ENCODE data around the gene TMUB1. TPM values are rescaled to one million over a fixed set of nuclear protein-coding genes. Genes with fewer than 3 reads are reported as not detected.

The TMUB1 gene
- total RNA-seq, 2 experiments from 2014 or later: 75.7 to 78.3 TPM

GRCh38 chr7:151038951-151039849 is 44.1 kb downstream of the TMUB1 start:
- Mint-ChIP-seq H3K27ac (peak overlapping the region; percentile 58), H3K4me3 (no peak overlapping the region), H3K27me3 (no peaks in the 10 kb centered on the region), H3K9me3 (no peaks in the 10 kb centered on the region), H3K36me3 (peaks cover 2% of the 10 kb centered on the region), H3K4me1 (peaks cover 4% of the 10 kb centered on the region)
- DNase-seq (no peak), ATAC-seq (ENCODE audit: low read depth) (peak; percentile 52)
- POLR2A ChIA-PET: interaction anchor here (1.0 to 3.1 kb wide), 2 partner anchors 11 to 12 kb away, joined by 3 to 11 read pairs; partner anchors contain the start of gene ABCB8

DNA sequence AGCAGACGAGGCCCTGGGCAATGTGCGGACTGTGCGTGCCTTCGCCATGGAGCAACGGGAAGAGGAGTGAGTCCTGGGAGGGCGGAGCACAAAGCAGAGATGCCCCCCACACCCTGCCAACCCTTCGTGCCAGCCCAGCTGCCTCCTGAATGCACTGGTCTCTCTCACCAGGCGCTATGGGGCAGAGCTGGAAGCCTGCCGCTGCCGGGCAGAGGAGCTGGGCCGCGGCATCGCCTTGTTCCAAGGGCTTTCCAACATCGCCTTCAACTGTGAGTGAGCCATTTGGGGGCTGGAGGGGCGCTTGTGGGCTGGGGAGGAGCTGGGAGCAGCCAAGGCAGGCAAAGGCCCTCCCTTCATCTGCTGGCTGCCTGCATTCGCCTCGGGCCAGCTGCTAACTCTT is 47.4 kb downstream of the TMUB1 start:
- POLR2A ChIA-PET: no interaction called here
- Mint-ChIP-seq H3K27me3 (no peaks in the 10 kb centered on the region), H3K27ac (no peak overlapping the region), H3K4me3 (no peak overlapping the region), H3K9me3 (no peaks in the 10 kb centered on the region), H3K4me1 (peaks cover 4% of the 10 kb centered on the region), H3K36me3 (peaks cover 2% of the 10 kb centered on the region)
- no peak for DNase-seq
- no peak for ATAC-seq (ENCODE audit: low read depth)

GRCh38 chr7:151035026-151035717 is 48.1 kb downstream of the TMUB1 start:
- Mint-ChIP-seq H3K9me3 (no peaks in the 10 kb centered on the region), H3K36me3 (peaks cover 2% of the 10 kb centered on the region), H3K4me1 (peaks cover 4% of the 10 kb centered on the region), H3K4me3 (no peak overlapping the region), H3K27ac (no peak overlapping the region), H3K27me3 (no peaks in the 10 kb centered on the region)
- POLR2A ChIA-PET: no interaction called here
- ATAC-seq (ENCODE audit: low read depth) (no peak), DNase-seq (no peak)

GRCh38 chr7:151034312-151035025 is 48.8 kb downstream of the TMUB1 start:
- H3K4me3 Mint-ChIP-seq: no peak overlapping the region
- H3K27me3 Mint-ChIP-seq: no peaks in the 10 kb centered on the region
- H3K36me3 Mint-ChIP-seq: peaks cover 2% of the 10 kb centered on the region
- H3K27ac Mint-ChIP-seq: no peak overlapping the region
- no peak for DNase-seq
- ATAC-seq (ENCODE audit: low read depth): no peak
- peaks cover 6% of the 10 kb centered on the region for H3K4me1 Mint-ChIP-seq
- POLR2A ChIA-PET: interaction anchor here (0.9 kb wide), 1 partner anchor 12 kb away, joined by 3 read pairs; no protein-coding TSS in a partner anchor
- no peaks in the 10 kb centered on the region for H3K9me3 Mint-ChIP-seq

DNA sequence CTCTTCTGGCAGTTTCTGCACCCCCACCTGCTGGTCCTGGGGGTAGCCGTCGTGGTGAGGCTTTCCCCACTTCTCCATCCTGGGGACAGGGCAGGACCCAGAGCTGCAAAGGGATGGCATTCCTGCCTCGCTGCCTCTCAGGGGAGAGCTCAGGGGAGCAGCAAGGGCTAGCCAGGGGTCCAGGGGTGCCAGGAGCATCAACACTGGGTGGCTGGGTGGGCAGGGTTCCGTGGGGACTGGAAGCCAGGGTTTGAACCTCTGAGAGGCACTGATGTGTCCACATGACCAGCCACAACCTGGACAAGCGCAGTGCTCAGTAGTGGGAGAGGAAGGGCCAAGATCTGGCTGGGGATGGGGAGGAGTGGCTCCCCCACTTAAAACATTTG is 49.4 kb downstream of the TMUB1 start:
- H3K27me3 Mint-ChIP-seq: no peaks in the 10 kb centered on the region
- no peak for ATAC-seq (ENCODE audit: low read depth)
- H3K4me1 Mint-ChIP-seq: peaks cover 5% of the 10 kb centered on the region
- no peak for DNase-seq
- H3K9me3 Mint-ChIP-seq: no peaks in the 10 kb centered on the region
- H3K36me3 Mint-ChIP-seq: no peaks in the 10 kb centered on the region
- H3K4me3 Mint-ChIP-seq: no peak overlapping the region
- POLR2A ChIA-PET: interaction anchor here (0.9 kb wide), 1 partner anchor 12 kb away, joined by 3 read pairs; no protein-coding TSS in a partner anchor
- no peak overlapping the region for H3K27ac Mint-ChIP-seq

GRCh38 chr7:151032936-151033863 is 50.1 kb downstream of the TMUB1 start:
- H3K4me3 Mint-ChIP-seq: no peak overlapping the region
- peaks cover 8% of the 10 kb centered on the region for H3K4me1 Mint-ChIP-seq
- no peak overlapping the region for H3K27ac Mint-ChIP-seq
- peaks cover 2% of the 10 kb centered on the region for H3K36me3 Mint-ChIP-seq
- no peaks in the 10 kb centered on the region for H3K27me3 Mint-ChIP-seq
- POLR2A ChIA-PET: interaction anchor here (0.9 kb wide), 1 partner anchor 13 kb away, joined by 3 read pairs; no protein-coding TSS in a partner anchor
- DNase-seq: no peak
- no peaks in the 10 kb centered on the region for H3K9me3 Mint-ChIP-seq
- ATAC-seq (ENCODE audit: low read depth): no peak

Other genes starting within 250 kb of the TMUB1 start
- gene AOC1, start 231.0 kb downstream of the TMUB1 start, total RNA-seq: not detected
- under 1 TPM; 0.50 to 0.54 TPM for gene KCNH2, start 105.2 kb downstream of the TMUB1 start, total RNA-seq
- 10 to 100 TPM; 12.5 to 15.8 TPM for gene NOS3, start 92.5 kb downstream of the TMUB1 start, total RNA-seq
- gene ATG9B, start 59.0 kb downstream of the TMUB1 start, total RNA-seq: 10 to 100 TPM; 11.1 to 11.6 TPM
- gene ABCB8, start 55.0 kb downstream of the TMUB1 start, total RNA-seq: 10 to 100 TPM; 48.1 to 48.3 TPM
- 1 to 10 TPM; 4.7 to 6.0 TPM for gene ASIC3, start 35.0 kb downstream of the TMUB1 start, total RNA-seq
- 10 to 100 TPM; 15.3 to 15.9 TPM for gene CDK5, start 25.6 kb downstream of the TMUB1 start, total RNA-seq
- gene SLC4A2, start 23.9 kb downstream of the TMUB1 start, total RNA-seq: 10 to 100 TPM; 86.8 to 89.9 TPM
- gene FASTK, start 2.7 kb downstream of the TMUB1 start, total RNA-seq: 100 to 1,000 TPM in 1 of 2 experiments, 10 to 100 TPM in 1; 96.5 to 100 TPM
- 10 to 100 TPM; 31.7 to 32.7 TPM for gene AGAP3, start 3.0 kb upstream of the TMUB1 start, total RNA-seq
- gene GBX1, start 84.2 kb upstream of the TMUB1 start, total RNA-seq: not detected
- not detected for gene ASB10, start 103.8 kb upstream of the TMUB1 start, total RNA-seq
- gene H2BK1, start 127.0 kb upstream of the TMUB1 start, total RNA-seq: 1 to 10 TPM; 1.6 to 2.2 TPM
- 10 to 100 TPM; 29.5 to 31.2 TPM for gene ABCF2, start 143.7 kb upstream of the TMUB1 start, total RNA-seq
- 10 to 100 TPM; 44.3 to 48.4 TPM for gene CHPF2, start 149.0 kb upstream of the TMUB1 start, total RNA-seq
- 10 to 100 TPM in 1 of 2 experiments, 1 to 10 TPM in 1; 7.8 to 12.6 TPM for gene SMARCD3, start 165.2 kb upstream of the TMUB1 start, total RNA-seq